Raji (cell line): ENCODE data around the gene SMIM35.

Experiments
- POLR2A ChIP-seq: IDR thresholded peaks from 2 replicates; pipeline ENCODE4 v1.6.1; 2011; ENCODE audit warnings: low read depth, low read length, control low read depth; ENCODE audit not compliant: insufficient read depth

SMIM35 gene

DNA sequence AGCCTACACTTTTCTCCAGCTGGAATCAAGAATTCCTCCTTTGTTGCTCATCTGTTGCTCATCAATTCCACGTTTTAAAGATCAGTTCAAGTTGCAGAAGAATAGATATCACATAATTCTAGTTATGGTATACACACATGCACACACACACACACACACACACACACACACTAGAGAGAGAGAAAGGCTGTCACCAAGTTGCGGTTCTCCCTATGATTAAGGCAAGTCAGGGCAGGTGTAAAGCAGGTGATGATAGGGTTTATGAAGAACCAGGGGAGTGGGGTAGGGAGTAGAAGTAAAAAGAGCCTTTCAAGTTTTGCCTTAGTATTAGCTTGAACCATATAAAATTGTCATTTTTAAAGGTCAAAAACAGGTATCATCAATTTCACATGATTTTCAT, 41.6 kb downstream of the SMIM35 start:
- TF ChIP-seq POLR2A: no peak

- no peak for TF ChIP-seq POLR2A
These were observed 44.0 kb downstream of the SMIM35 start for GRCh38 chr11:118042796-118043195.

DNA sequence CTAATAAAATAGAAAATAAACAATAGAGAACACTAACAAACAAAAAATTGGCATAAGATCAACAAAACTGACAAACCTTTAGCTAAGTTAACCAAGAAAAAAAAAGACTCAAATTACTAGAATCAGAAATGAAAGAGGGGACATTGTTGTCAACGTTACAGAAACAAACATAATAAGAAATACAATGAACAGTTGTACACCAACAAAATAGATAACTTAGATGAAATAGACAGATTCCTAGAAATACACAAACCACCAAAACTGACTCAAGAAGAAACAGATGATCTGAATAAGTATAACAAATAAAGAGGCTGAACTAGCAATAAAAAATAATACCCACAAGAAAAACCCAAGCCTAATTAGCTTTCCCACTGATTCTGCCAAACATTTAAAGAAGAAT, 44.6 kb downstream of the SMIM35 start:
- no peak for TF ChIP-seq POLR2A

DNA sequence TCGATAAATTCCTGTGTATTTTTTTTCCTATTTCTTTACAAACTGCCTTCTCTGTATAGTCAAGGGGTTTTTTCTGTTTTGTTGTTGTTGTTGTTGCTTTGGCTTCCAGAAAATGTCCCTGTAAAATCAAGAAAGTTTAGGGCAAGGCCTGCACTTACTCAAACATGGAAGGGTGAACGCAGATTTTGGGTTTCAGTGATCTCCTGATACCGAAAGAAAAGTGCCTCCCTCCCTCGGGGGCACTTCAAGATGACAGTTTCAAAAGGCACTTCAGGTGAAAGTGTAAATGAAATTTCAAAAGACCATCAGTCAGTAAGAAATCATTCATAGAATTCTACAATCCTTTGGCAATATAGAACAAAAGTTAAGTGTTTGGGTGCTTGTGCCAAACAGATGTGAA, 53.3 kb downstream of the SMIM35 start:
- TF ChIP-seq POLR2A: no peak

DNA sequence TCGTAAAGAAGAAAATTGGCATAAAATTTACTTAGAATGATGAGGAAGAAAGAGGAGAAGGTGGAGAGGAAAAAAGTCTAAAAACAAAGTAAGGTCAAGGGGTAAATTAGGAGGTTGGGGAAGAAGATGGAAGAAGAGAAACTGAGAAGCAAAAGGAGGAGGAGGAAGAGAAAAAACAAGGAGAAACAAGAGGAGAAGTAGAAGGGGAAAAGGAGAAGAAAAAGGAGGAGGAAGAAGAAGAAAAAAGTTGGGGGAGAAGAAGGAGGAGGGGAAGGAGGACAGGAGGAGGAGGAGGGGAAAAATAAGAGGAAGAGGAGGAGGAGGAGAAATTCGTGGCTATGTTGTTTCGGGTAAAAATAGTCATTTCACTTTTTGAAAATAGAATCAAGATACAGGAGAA, 58.1 kb downstream of the SMIM35 start:
- no peak for TF ChIP-seq POLR2A

GRCh38 chr11:118027694-118028093, 59.1 kb downstream of the SMIM35 start:
- TF ChIP-seq POLR2A: no peak

DNA sequence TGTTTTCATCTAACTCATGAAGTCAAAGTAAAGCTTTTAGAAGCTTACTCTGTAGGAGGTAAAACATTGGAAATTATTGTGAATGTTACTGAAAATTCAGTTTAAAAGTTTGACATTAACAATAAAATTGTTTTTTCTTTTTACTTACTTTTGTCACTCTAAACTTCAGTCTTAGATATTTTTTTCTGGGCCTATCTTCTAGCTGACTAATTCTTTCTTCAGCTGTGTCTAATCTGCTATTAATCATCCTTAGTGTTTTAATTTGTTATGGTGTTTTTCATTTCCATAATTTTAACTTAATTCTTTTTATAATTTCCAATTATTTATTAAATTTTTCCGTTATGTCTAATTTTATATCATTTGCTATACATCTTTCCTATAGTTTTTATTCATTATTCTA, 65.6 kb downstream of the SMIM35 start:
- no peak for TF ChIP-seq POLR2A

DNA sequence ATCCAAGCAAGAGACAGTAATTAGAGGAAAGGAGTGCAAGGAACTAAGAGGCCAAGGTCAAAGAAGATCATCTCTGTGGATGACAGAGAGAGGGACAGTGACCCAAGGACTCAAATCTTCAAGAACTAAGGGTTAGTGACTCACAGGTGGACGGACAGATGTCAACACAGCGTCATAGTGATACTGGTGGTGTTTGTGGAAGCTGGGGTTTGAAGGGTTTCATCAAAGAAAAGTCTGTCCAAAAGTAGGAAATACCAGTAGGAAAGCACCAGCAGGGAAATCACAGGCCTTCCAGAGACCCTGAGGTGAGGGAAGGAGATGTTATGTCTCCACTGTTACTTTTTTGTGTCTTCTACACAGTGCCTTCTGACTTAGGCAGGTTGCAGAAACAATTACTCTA, 68.4 kb downstream of the SMIM35 start:
- TF ChIP-seq POLR2A: no peak

DNA sequence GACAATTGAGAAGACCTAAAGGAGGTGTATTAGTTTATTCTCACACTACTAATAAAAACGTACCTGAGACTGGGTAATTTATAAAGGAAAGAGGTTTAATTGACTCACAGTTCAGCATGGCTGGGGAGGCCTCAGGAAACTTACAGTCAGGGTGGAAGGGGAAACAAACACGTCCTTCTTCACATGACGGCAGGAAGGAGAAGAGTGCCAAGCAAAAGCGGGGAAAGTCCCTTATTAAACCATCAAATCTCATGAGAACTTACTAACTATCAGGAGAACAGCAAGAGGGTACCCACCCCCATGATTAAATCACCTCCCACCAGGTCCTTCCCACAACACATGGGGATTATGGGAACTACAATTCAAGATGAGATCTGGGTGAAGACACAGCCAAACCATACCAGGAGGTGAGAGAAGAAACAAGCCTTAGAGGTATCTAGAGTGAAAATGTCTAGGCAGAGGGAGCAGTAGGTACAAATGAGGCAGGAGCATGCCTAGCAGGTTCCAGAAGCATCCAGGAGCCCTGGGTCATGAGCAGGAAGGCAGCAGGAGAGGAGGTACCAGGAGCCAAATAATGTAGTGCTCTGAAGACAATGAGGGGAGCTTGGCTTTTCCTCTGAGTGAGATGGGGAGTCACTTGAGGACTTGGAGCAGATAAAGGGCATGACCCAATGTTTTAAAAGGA, 69.0 kb downstream of the SMIM35 start:
- no peak for TF ChIP-seq POLR2A

GRCh38 chr11:118017111-118017510, 69.7 kb downstream of the SMIM35 start:
- no peak for TF ChIP-seq POLR2A

DNA sequence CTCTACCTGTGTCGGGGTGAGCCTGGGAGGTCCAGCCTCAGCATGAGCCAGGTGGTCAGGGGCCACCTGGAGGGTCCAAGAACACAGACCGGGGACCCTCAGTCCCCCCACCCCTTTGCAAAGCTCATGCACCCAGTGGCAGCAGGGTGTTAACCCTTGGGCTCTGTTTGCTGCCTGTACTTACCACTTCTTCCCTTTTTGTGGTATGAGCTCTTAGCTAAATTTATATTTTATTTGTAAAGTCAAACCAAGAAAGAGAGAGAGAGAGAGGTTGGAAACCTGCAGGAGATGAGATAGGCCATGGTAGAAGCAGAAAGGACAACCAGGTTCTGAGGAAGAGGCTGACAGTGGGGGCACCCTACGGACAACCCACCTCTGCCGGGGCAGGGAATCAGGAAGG, 70.7 kb downstream of the SMIM35 start:
- no peak for TF ChIP-seq POLR2A

DNA sequence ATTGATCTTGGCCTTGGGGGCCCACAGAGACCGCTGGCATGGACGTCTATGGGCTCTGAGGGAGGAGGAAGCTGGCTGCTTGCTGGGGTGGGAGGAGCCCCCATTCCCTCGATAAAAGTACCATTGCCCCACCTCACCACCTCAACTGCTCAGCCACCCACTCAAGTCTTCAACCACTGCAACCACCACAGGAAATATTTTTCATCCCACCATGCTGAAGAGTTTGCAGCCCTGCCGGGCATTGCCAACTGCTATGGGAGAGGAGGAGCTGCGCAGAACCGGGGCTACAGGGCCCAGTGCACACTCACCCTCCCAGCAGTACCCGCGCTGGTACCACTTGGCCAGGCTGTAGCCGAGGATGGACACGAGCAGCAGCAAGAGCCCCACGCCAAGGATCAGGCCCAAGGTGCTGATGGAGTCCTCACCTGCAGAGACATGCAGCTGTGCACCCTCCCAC, 71.3 kb downstream of the SMIM35 start:
- TF ChIP-seq POLR2A: no peak

DNA sequence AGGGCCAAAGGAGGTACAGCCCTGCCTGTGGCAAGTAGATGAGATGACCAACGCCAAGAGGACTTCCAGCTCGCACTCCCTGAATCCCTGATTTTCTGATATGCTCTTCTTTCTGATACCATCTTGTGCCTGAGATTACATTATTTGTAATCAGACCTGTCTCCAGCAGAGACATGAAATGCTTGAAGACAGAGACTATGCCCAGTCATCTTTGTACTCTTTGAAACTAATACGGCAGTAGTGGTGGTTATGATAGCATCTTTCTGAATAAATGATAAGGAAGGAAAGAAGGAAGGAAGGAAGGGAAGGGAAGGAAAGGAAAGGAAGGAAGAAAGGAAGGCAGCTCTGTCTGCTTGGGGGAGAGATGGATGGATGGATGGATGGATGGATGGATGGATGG, 72.7 kb downstream of the SMIM35 start:
- TF ChIP-seq POLR2A: no peak

GRCh38 chr11:118012083-118012669, 74.6 kb downstream of the SMIM35 start:
- TF ChIP-seq POLR2A: no peak

GRCh38 chr11:118010738-118011461, 75.9 kb downstream of the SMIM35 start:
- TF ChIP-seq POLR2A: no peak; the same call in 1 of the 2 replicates

GRCh38 chr11:118009864-118010737, 76.7 kb downstream of the SMIM35 start:
- peak; percentile 49 for TF ChIP-seq POLR2A
